Liver (tissue), 9 donors: ENCODE results near the gene RBMS3. TPM values are rescaled to one million over a fixed set of nuclear protein-coding genes. Genes with fewer than 3 reads are reported as not detected.

Experiments
- DNase-seq: peaks from one replicate; pipeline ENCODE4 v3.0.0-alpha.2; 2017; ENCODE audit warnings: low spot score
- H3K27ac ChIP-seq, 2 donors: one replicate each; pipeline ENCODE4 v1.7.0; 2013; ENCODE audit warnings: inconsistent platforms in 2 of 2, low read length in 2 of 2, control low read depth in 1 of 2, low read depth in 1 of 2, mild to moderate bottlenecking in 1 of 2
- H3K27me3 ChIP-seq, 4 donors: one replicate each; pipeline versions ENCODE4 v1.6.1 to v1.7.0; 2013; ENCODE audit warnings: low read length in 3 of 4, inconsistent platforms in 1 of 4, mild to moderate bottlenecking in 1 of 4, moderate library complexity in 1 of 4; ENCODE audit not compliant: control insufficient read depth in 4 of 4, insufficient read depth in 4 of 4
- H3K36me3 ChIP-seq, 4 donors: one replicate each; pipeline versions ENCODE4 v1.6.1 to v1.7.0; 2013; ENCODE audit warnings: low read length in 3 of 4, mild to moderate bottlenecking in 3 of 4, low read depth in 1 of 4, moderate library complexity in 1 of 4; ENCODE audit not compliant: control insufficient read depth in 4 of 4, insufficient read depth in 3 of 4
- H3K4me1 ChIP-seq, 4 donors: one replicate each; pipeline versions ENCODE4 v1.6.1 to v1.7.0; 2013; ENCODE audit warnings: low read length in 3 of 4, mild to moderate bottlenecking in 3 of 4, moderate library complexity in 1 of 4; ENCODE audit not compliant: control insufficient read depth in 4 of 4, insufficient read depth in 4 of 4
- H3K4me3 ChIP-seq, 3 donors: one replicate each; pipeline versions ENCODE4 v1.6.1 to v1.7.0; 2013; ENCODE audit warnings: low read length in 3 of 3, control low read depth in 1 of 3, low read depth in 1 of 3, mild to moderate bottlenecking in 1 of 3
- H3K9ac ChIP-seq, 2 donors: one replicate each; pipeline ENCODE4 v1.7.0; 2013; ENCODE audit warnings: low read length in 2 of 2, mild to moderate bottlenecking in 2 of 2, moderate library complexity in 2 of 2, control low read depth in 1 of 2, low read depth in 1 of 2
- H3K9me3 ChIP-seq, 4 donors: one replicate each; pipeline versions ENCODE4 v1.6.1 to v1.7.0; 2013; ENCODE audit warnings: low read length in 3 of 4; ENCODE audit not compliant: control insufficient read depth in 4 of 4
- CTCF ChIP-seq: fragments of 150-350 bp; IDR thresholded peaks from 2 replicates; pipeline ENCODE4 v1.5.1; 2017; ENCODE audit warnings: improper control_type of control experiment, low read depth, low read length; ENCODE audit not compliant: missing input control
- EGR1 ChIP-seq, 2 donors: IDR thresholded peaks; 2 replicates each; pipeline ENCODE4 v1.6.1; 2016 to 2018; ENCODE audit warnings: antibody characterized with exemption in 2 of 2, low read depth in 2 of 2
- FOXA1 ChIP-seq: IDR thresholded peaks from 2 replicates; pipeline ENCODE4 v1.6.1; 2016; ENCODE audit warnings: antibody characterized with exemption
- FOXA2 ChIP-seq: IDR thresholded peaks from 2 replicates; pipeline ENCODE4 v1.6.1; 2016; ENCODE audit warnings: antibody characterized with exemption
- GABPA ChIP-seq, 2 donors: IDR thresholded peaks in 1 of 2; conservative IDR thresholded peaks in 1 of 2; 2 replicates each; pipeline ENCODE4 v1.6.1; 2016; ENCODE audit warnings: antibody characterized with exemption in 2 of 2, mild to moderate bottlenecking in 1 of 2, moderate library complexity in 1 of 2
- HNF4A ChIP-seq, 2 donors: conservative IDR thresholded peaks; 2 replicates each; pipeline ENCODE4 v1.6.1; 2016; ENCODE audit warnings: antibody characterized with exemption in 2 of 2, mild to moderate bottlenecking in 2 of 2
- HNF4G ChIP-seq: IDR thresholded peaks from 2 replicates; pipeline ENCODE4 v1.6.1; 2016; ENCODE audit warnings: antibody characterized with exemption
- JUND ChIP-seq, 2 donors: IDR thresholded peaks; 2 replicates each; pipeline ENCODE4 v1.6.1; 2016; ENCODE audit warnings: antibody characterized with exemption in 2 of 2
- MAX ChIP-seq: IDR thresholded peaks from 2 replicates; pipeline ENCODE4 v1.6.1; 2016; ENCODE audit warnings: antibody characterized with exemption
- NR2F2 ChIP-seq: IDR thresholded peaks from 2 replicates; pipeline ENCODE4 v1.6.1; 2016; ENCODE audit warnings: antibody characterized with exemption
- RAD21 ChIP-seq, 2 donors: IDR thresholded peaks; 2 replicates each; pipeline ENCODE4 v1.6.1; 2016; ENCODE audit warnings: antibody characterized with exemption in 2 of 2, mild to moderate bottlenecking in 2 of 2
- RXRA ChIP-seq, 2 donors: IDR thresholded peaks; 2 replicates each; pipeline ENCODE4 v1.6.1; 2017 to 2018; ENCODE audit warnings: antibody characterized with exemption in 2 of 2, mild to moderate bottlenecking in 1 of 2
- SP1 ChIP-seq: IDR thresholded peaks from 2 replicates; pipeline ENCODE4 v1.6.1; 2018; ENCODE audit warnings: antibody characterized with exemption, mild to moderate bottlenecking
- TAF1 ChIP-seq: conservative IDR thresholded peaks from 2 replicates; pipeline ENCODE4 v1.6.1; 2016; ENCODE audit warnings: antibody characterized with exemption, mild to moderate bottlenecking
- YY1 ChIP-seq: IDR thresholded peaks from 2 replicates; pipeline ENCODE4 v1.6.1; 2016; ENCODE audit warnings: antibody characterized with exemption, mild to moderate bottlenecking
- ZBTB33 ChIP-seq: IDR thresholded peaks from 2 replicates; pipeline ENCODE4 v1.6.1; 2016; ENCODE audit warnings: antibody characterized with exemption
- WGBS: extraction: QIAGEN DNeasy Blood & Tissue Kit; methylation state at CpG from one replicate; pipeline ENCODE4 v1.1.7; 2013; 5-methylcytosine and 5-hydroxymethylcytosine counted together
- polyA plus RNA-seq, 2 donors: library from polyadenylated mRNA; stranded (reverse) in 1 of 2; unstranded in 1 of 2; fragments of 200-250 nt in 1 of 2; fragments of >200 nt in 1 of 2; fragmentation: Nextera tagmentation in 1 of 2; extraction: Ambion mirVana in 1 of 2; gene quantifications; one replicate each; pipeline versions ENCODE4 v1.2.1 to v1.2.3, GENCODE V29; 2013 to 2015
- total RNA-seq, 2 donors: library from RNA; depleted of rRNA; stranded (reverse); fragments of >200 nt; gene quantifications; one replicate each; pipeline ENCODE4 v1.2.3, GENCODE V29; 2014
- TF ChIP-seq, protein P1 (sequence below): IDR thresholded peaks from 2 replicates; pipeline ENCODE4 v1.6.1; 2016; ENCODE audit warnings: antibody characterized with exemption
- TF ChIP-seq, protein P2 (sequence below): IDR thresholded peaks from 2 replicates; pipeline ENCODE4 v1.6.1; 2016; ENCODE audit warnings: antibody characterized with exemption, mild to moderate bottlenecking
- donor health status: healthy.
- donor health status: healthy.
- donor health status: healthy.
- donor health status: healthy.
- donor health status: healthy.

The RBMS3 gene
- total and polyA plus RNA-seq, 4 donors, result 1.2 to 14.9 (median 9.3) TPM

- DNase-seq, result no peak
- H3K9ac ChIP-seq, result no peak overlapping the region
- no peaks in the 10 kb centered on the region for H3K36me3 ChIP-seq
- no peaks in the 10 kb centered on the region for H3K9me3 ChIP-seq
- no peaks in the 10 kb centered on the region for H3K27me3 ChIP-seq
- WGBS, result 40% methylated on average over 4 of the region's 4 CpGs
- peaks cover 0 to 10% (median 8%) of the 10 kb centered on the region in 4 donors for H3K4me1 ChIP-seq
- no peak overlapping the region for H3K4me3 ChIP-seq
- TF ChIP-seq SP1, result peak; percentile 89
- peak; percentile 86 to 92 for TF ChIP-seq RXRA (IDR thresholded peaks at IDR 0.05)
- peak; percentile 97 to 98 for TF ChIP-seq HNF4A (conservative IDR thresholded peaks at IDR 0.05)
- TF ChIP-seq JUND (IDR thresholded peaks at IDR 0.05), result peak; percentile 80 to 81
- TF ChIP-seq, protein P1, sequence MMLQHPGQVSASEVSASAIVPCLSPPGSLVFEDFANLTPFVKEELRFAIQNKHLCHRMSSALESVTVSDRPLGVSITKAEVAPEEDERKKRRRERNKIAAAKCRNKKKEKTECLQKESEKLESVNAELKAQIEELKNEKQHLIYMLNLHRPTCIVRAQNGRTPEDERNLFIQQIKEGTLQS, result peak; percentile 52
- TF ChIP-seq, protein P2, sequence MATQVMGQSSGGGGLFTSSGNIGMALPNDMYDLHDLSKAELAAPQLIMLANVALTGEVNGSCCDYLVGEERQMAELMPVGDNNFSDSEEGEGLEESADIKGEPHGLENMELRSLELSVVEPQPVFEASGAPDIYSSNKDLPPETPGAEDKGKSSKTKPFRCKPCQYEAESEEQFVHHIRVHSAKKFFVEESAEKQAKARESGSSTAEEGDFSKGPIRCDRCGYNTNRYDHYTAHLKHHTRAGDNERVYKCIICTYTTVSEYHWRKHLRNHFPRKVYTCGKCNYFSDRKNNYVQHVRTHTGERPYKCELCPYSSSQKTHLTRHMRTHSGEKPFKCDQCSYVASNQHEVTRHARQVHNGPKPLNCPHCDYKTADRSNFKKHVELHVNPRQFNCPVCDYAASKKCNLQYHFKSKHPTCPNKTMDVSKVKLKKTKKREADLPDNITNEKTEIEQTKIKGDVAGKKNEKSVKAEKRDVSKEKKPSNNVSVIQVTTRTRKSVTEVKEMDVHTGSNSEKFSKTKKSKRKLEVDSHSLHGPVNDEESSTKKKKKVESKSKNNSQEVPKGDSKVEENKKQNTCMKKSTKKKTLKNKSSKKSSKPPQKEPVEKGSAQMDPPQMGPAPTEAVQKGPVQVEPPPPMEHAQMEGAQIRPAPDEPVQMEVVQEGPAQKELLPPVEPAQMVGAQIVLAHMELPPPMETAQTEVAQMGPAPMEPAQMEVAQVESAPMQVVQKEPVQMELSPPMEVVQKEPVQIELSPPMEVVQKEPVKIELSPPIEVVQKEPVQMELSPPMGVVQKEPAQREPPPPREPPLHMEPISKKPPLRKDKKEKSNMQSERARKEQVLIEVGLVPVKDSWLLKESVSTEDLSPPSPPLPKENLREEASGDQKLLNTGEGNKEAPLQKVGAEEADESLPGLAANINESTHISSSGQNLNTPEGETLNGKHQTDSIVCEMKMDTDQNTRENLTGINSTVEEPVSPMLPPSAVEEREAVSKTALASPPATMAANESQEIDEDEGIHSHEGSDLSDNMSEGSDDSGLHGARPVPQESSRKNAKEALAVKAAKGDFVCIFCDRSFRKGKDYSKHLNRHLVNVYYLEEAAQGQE, result peak; percentile 64
- peak; percentile 85 for TF ChIP-seq ZBTB33
- peak; percentile 79 for TF ChIP-seq YY1
- TF ChIP-seq FOXA2, result peak; percentile 83
- TF ChIP-seq RAD21 (IDR thresholded peaks at IDR 0.05), result peak; percentile 44 to 63
- peak; percentile 84 for TF ChIP-seq HNF4G
- no peak for TF ChIP-seq FOXA1
- TF ChIP-seq MAX, result peak; percentile 88
- peak; percentile 98 for TF ChIP-seq NR2F2
- no peak for TF ChIP-seq CTCF
- TF ChIP-seq EGR1 (IDR thresholded peaks at IDR 0.05; ENCODE audit: low read depth in 2 of 2), result peak in 1 of 2 donors; percentile 87
- no peak for TF ChIP-seq TAF1
- peak; percentile 14 to 65 for TF ChIP-seq GABPA (IDR thresholded peaks at IDR 0.05 in 1 of 2, conservative IDR thresholded peaks at IDR 0.05 in 1 of 2)
- H3K27ac ChIP-seq, result no peak overlapping the region
These were observed 10.6 kb downstream of the RBMS3 start for GRCh38 chr3:29291260-29291981.
